Measurements from ENCODE around the gene PTTG1IP. TPM values are rescaled to one million over a fixed set of nuclear protein-coding genes. Genes with fewer than 3 reads are reported as not detected.

Gene PTTG1IP
- total RNA-seq, 4 donors from 2014 or later: 83.1 to 132 (median 114) TPM

GRCh38 chr21:44894687-44895302, 21.3 kb upstream of the PTTG1IP start:
- Histone ChIP-seq H3K4me3 (no peak overlapping the region), H3K36me3 (no peaks in the 10 kb centered on the region), H3K9me3 (no peaks in the 10 kb centered on the region), H3K27ac (no peak overlapping the region), H3K4me1 (peaks cover 0 to 12% (median 6%) of the 10 kb centered on the region in 3 donors), H3K27me3 (peaks cover 0 to 74% (median 0%) of the 10 kb centered on the region in 4 donors)
- DNase-seq: no peak
- intact Hi-C loops (cut with DNase I): loop anchor here (5.0 to 10.0 kb wide), 2 partner anchors 38 to 100 kb away; no protein-coding TSS in a partner anchor
- WGBS, 2 donors: 80 to 86% methylated on average over 3 to 14 of the region's 19 CpGs
- no peak for TF ChIP-seq POLR2A (IDR thresholded peaks at IDR 0.05)

GRCh38 chr21:44893948-44894656, 20.6 kb upstream of the PTTG1IP start:
- WGBS, 2 donors: 80 to 82% methylated on average over 6 to 11 of the region's 15 CpGs
- no peak overlapping the region for H3K27ac ChIP-seq
- no peaks in the 10 kb centered on the region for H3K36me3 ChIP-seq
- H3K4me1 ChIP-seq: peaks cover 0 to 18% (median 8%) of the 10 kb centered on the region in 3 donors
- H3K9me3 ChIP-seq: no peaks in the 10 kb centered on the region
- H3K27me3 ChIP-seq: peaks cover 0 to 75% (median 0%) of the 10 kb centered on the region in 4 donors
- DNase-seq: no peak
- intact Hi-C loops (cut with DNase I): loop anchor here (5.0 to 10.0 kb wide), 2 partner anchors 38 to 99 kb away; no protein-coding TSS in a partner anchor
- H3K4me3 ChIP-seq: no peak overlapping the region
- TF ChIP-seq CTCF (IDR thresholded peaks at IDR 0.05): no peak
- no peak for TF ChIP-seq POLR2A (IDR thresholded peaks at IDR 0.05)

- no peak for DNase-seq
- Histone ChIP-seq H3K27ac (no peak overlapping the region), H3K9me3 (no peaks in the 10 kb centered on the region), H3K36me3 (no peaks in the 10 kb centered on the region), H3K4me3 (no peak overlapping the region), H3K27me3 (peaks cover 0 to 75% (median 0%) of the 10 kb centered on the region in 4 donors), H3K4me1 (peaks cover 0 to 27% (median 14%) of the 10 kb centered on the region in 3 donors)
- 72 to 86% methylated on average over 3 to 7 of the region's 7 CpGs for WGBS, 2 donors
- no peak for TF ChIP-seq POLR2A (IDR thresholded peaks at IDR 0.05)
- no peak for TF ChIP-seq CTCF (IDR thresholded peaks at IDR 0.05)
- intact Hi-C loops (cut with DNase I): loop anchor here (5.0 to 10.0 kb wide), 2 partner anchors 39 to 98 kb away; no protein-coding TSS in a partner anchor
Measured at GRCh38 chr21:44893278-44893556, 19.7 kb upstream of the PTTG1IP start.

- 34 to 36% methylated on average over 14 of the region's 15 CpGs for WGBS, 2 donors
- Histone ChIP-seq H3K27ac (no peak overlapping the region), H3K9me3 (no peaks in the 10 kb centered on the region), H3K4me3 (no peak overlapping the region), H3K4me1 (peaks cover 0 to 27% (median 14%) of the 10 kb centered on the region in 3 donors), H3K27me3 (peaks cover 0 to 75% (median 0%) of the 10 kb centered on the region in 4 donors), H3K36me3 (no peaks in the 10 kb centered on the region)
- no peak for TF ChIP-seq POLR2A (IDR thresholded peaks at IDR 0.05)
- TF ChIP-seq CTCF (IDR thresholded peaks at IDR 0.05): peak; percentile 59 to 87 (median 85)
- intact Hi-C loops (cut with DNase I): loop anchor here (5.0 to 10.0 kb wide), 2 partner anchors 40 to 98 kb away; no protein-coding TSS in a partner anchor
- no peak for DNase-seq
Measured at GRCh38 chr21:44892536-44893277, 19.2 kb upstream of the PTTG1IP start.

- Histone ChIP-seq H3K27ac (no peak overlapping the region), H3K27me3 (peaks cover 0 to 70% (median 0%) of the 10 kb centered on the region in 4 donors), H3K4me1 (peaks cover 0 to 27% (median 14%) of the 10 kb centered on the region in 3 donors), H3K36me3 (no peaks in the 10 kb centered on the region), H3K9me3 (no peaks in the 10 kb centered on the region), H3K4me3 (no peak overlapping the region)
- TF ChIP-seq CTCF (IDR thresholded peaks at IDR 0.05): no peak
- no peak for TF ChIP-seq POLR2A (IDR thresholded peaks at IDR 0.05)
- intact Hi-C loops (cut with DNase I): loop anchor here (5.0 to 10.0 kb wide), 2 partner anchors 40 to 97 kb away; no protein-coding TSS in a partner anchor
- WGBS, 2 donors: 73 to 79% methylated on average over 6 to 8 of the region's 19 CpGs
- no peak for DNase-seq
Measured at GRCh38 chr21:44892095-44892494, 18.6 kb upstream of the PTTG1IP start.
